ENCODE results near the gene AKT3. TPM values are rescaled to one million over a fixed set of nuclear protein-coding genes. Genes with fewer than 3 reads are reported as not detected.

AKT3 gene
- polyA plus RNA-seq, 1 donor (not counting 4 experiments of a cell fraction or from before 2014, with no cell fraction given) = 2.9 TPM

DNA sequence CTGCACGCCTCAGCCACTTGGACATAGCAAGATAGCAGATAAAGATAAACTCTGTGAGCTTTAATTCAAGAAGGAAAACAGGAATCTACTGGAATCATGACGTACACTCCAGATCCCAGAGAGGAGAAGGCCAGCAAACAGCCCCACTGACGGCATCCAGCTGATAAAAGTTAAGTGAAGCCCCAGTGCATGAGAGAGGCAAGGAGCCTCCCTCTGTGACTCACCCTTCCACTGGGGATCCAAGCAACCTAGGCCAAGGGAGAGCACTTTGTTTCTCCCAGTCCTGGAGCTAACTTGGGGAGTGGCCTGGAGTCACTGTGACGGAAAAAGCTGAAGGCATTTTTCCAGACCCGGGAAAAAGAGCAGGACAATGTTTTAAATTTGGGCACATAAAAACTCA is 270.0 kb downstream of the AKT3 start:
- dilution Hi-C loops (cut with MboI; ENCODE audit: extremely low pct_ligation_motif_present, low sequenced_read_pairs) = no loop called here
- Histone ChIP-seq H3K4me1 (ENCODE audit: control insufficient read depth, extremely low read depth, insufficient read depth, low read length) (no peaks in the 10 kb centered on the region), H3K4me2 (ENCODE audit: control insufficient read depth, extremely low read depth, insufficient read depth, low read depth, low read length) (no peak overlapping the region), H2AFZ (ENCODE audit: control insufficient read depth, low read length) (no peak overlapping the region), H3K9ac (ENCODE audit: control insufficient read depth, extremely low read depth, insufficient read depth, low read length) (no peak overlapping the region), H3K27me3 (ENCODE audit: control insufficient read depth, extremely low read depth, insufficient read depth, low read length) (no peaks in the 10 kb centered on the region), H4K20me1 (ENCODE audit: control insufficient read depth, extremely low read depth, insufficient read depth, low read length) (no peaks in the 10 kb centered on the region), H3K27ac (ENCODE audit: control insufficient read depth, insufficient read depth, low read length) (no peak overlapping the region), H3K9me3 (ENCODE audit: control insufficient read depth, low read depth, low read length) (peaks cover 5% of the 10 kb centered on the region), H3K79me2 (ENCODE audit: control insufficient read depth, insufficient read depth, low read length) (no peaks in the 10 kb centered on the region), H3K4me3 (ENCODE audit: control insufficient read depth in 2 of 3, extremely low read depth in 1 of 3, insufficient read depth in 2 of 3, low read depth in 1 of 3, low read length in 3 of 3) (no peak overlapping the region), H3K36me3 (ENCODE audit: control insufficient read depth in 2 of 2, extremely low read depth in 1 of 2, insufficient read depth in 2 of 2, low read length in 2 of 2) (no peaks in the 10 kb centered on the region), H3K9me1 (ENCODE audit: control insufficient read depth, extremely low read depth, insufficient read depth, low read length) (no peaks in the 10 kb centered on the region)
- FAIRE-seq = no peak
- no peak for DNase-seq (ENCODE audit: low read depth, low spot score)
- TF ChIP-seq, protein P1, sequence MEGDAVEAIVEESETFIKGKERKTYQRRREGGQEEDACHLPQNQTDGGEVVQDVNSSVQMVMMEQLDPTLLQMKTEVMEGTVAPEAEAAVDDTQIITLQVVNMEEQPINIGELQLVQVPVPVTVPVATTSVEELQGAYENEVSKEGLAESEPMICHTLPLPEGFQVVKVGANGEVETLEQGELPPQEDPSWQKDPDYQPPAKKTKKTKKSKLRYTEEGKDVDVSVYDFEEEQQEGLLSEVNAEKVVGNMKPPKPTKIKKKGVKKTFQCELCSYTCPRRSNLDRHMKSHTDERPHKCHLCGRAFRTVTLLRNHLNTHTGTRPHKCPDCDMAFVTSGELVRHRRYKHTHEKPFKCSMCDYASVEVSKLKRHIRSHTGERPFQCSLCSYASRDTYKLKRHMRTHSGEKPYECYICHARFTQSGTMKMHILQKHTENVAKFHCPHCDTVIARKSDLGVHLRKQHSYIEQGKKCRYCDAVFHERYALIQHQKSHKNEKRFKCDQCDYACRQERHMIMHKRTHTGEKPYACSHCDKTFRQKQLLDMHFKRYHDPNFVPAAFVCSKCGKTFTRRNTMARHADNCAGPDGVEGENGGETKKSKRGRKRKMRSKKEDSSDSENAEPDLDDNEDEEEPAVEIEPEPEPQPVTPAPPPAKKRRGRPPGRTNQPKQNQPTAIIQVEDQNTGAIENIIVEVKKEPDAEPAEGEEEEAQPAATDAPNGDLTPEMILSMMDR (optimal IDR thresholded peaks at IDR 0.05 in 1 of 3, IDR thresholded peaks at IDR 0.05 in 1 of 3, conservative IDR thresholded peaks at IDR 0.05 in 1 of 3; ENCODE audit: extremely low read depth in 1 of 3, insufficient read depth in 2 of 3, low read length in 3 of 3) = no peak
- no peak for TF ChIP-seq EZH2 (IDR thresholded peaks at IDR 0.05; ENCODE audit: low read length)

DNA sequence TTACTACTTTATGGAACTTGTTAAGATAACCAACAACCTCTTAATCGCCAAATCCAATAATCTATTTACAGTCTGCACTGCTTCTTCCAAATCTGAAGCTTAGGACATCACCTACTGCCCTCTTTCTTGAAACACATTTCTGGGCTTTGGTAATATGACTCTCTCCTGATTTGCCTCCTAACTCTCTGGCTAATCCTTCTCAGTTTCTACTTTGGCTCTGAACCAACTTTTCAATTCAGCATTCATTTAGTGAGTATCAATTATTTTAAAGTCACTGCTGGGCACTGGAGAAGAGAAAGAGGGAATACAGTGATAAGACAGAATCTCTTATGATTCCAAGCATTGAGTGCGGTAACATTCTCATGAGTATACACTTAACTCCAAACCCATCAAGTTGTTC is 275.0 kb downstream of the AKT3 start:
- no peak overlapping the region for H3K9ac ChIP-seq (ENCODE audit: control insufficient read depth, extremely low read depth, insufficient read depth, low read length)
- FAIRE-seq = no peak

More for the DNA sequence above, 275.0 kb downstream of the AKT3 start:
- no peaks in the 10 kb centered on the region for H3K4me1 ChIP-seq (ENCODE audit: control insufficient read depth, extremely low read depth, insufficient read depth, low read length)
- dilution Hi-C loops (cut with MboI; ENCODE audit: extremely low pct_ligation_motif_present, low sequenced_read_pairs) = no loop called here
- no peaks in the 10 kb centered on the region for H3K27me3 ChIP-seq (ENCODE audit: control insufficient read depth, extremely low read depth, insufficient read depth, low read length)
- H3K27ac ChIP-seq (ENCODE audit: control insufficient read depth, insufficient read depth, low read length) = no peak overlapping the region
- no peaks in the 10 kb centered on the region for H3K36me3 ChIP-seq (ENCODE audit: control insufficient read depth in 2 of 2, extremely low read depth in 1 of 2, insufficient read depth in 2 of 2, low read length in 2 of 2)
- H3K79me2 ChIP-seq (ENCODE audit: control insufficient read depth, insufficient read depth, low read length) = no peaks in the 10 kb centered on the region
- no peaks in the 10 kb centered on the region for H4K20me1 ChIP-seq (ENCODE audit: control insufficient read depth, extremely low read depth, insufficient read depth, low read length)
- no peak overlapping the region for H3K4me3 ChIP-seq (ENCODE audit: control insufficient read depth in 2 of 3, extremely low read depth in 1 of 3, insufficient read depth in 2 of 3, low read depth in 1 of 3, low read length in 3 of 3)
- H2AFZ ChIP-seq (ENCODE audit: control insufficient read depth, low read length) = no peak overlapping the region
- no peak for DNase-seq (ENCODE audit: low read depth, low spot score)
- H3K9me3 ChIP-seq (ENCODE audit: control insufficient read depth, low read depth, low read length) = no peaks in the 10 kb centered on the region
- H3K4me2 ChIP-seq (ENCODE audit: control insufficient read depth, extremely low read depth, insufficient read depth, low read depth, low read length) = no peak overlapping the region
- H3K9me1 ChIP-seq (ENCODE audit: control insufficient read depth, extremely low read depth, insufficient read depth, low read length) = no peaks in the 10 kb centered on the region
- TF ChIP-seq, protein P1 (optimal IDR thresholded peaks at IDR 0.05 in 1 of 3, IDR thresholded peaks at IDR 0.05 in 1 of 3, conservative IDR thresholded peaks at IDR 0.05 in 1 of 3; ENCODE audit: extremely low read depth in 1 of 3, insufficient read depth in 2 of 3, low read length in 3 of 3) = no peak
- TF ChIP-seq EZH2 (IDR thresholded peaks at IDR 0.05; ENCODE audit: low read length) = no peak
